WTC11 (cell line): ENCODE measurements around the gene TRPC4AP. TPM values are rescaled to one million over a fixed set of nuclear protein-coding genes. Genes with fewer than 3 reads are reported as not detected.
A peak's percentile ranks its signal among the peaks of the same experiment; 100 is the strongest.

Source experiments
- CDX4 ChIP-seq: fragments of 250-450 bp; sonication (Bioruptor Pico); IDR thresholded peaks from 2 replicates; pipeline ENCODE4 v1.9.0; 2021; ENCODE audit warnings: moderate library complexity, mild to moderate bottlenecking, inconsistent platforms, borderline replicate concordance
- CTCF ChIP-seq: fragments of 200-600 bp; IDR thresholded peaks from 2 replicates; pipeline ENCODE4 v1.8.0; 2022; ENCODE audit warnings: antibody characterized with exemption
- E2F4 ChIP-seq: sonication (generic); formaldehyde crosslinking; IDR thresholded peaks from 2 replicates; pipeline ENCODE4 v1.8.1; 2022; ENCODE audit warnings: low read depth, mild to moderate bottlenecking, moderate library complexity, missing genetic modification reagents, borderline replicate concordance
- ESRRA ChIP-seq: sonication (generic); formaldehyde crosslinking; IDR thresholded peaks from 2 replicates; pipeline ENCODE4 v1.8.1; 2022; ENCODE audit warnings: mild to moderate bottlenecking, missing genetic modification reagents, borderline replicate concordance
- FOXK1 ChIP-seq: sonication (generic); formaldehyde crosslinking; IDR thresholded peaks from 2 replicates; pipeline ENCODE4 v1.8.0; 2022; ENCODE audit warnings: mild to moderate bottlenecking, moderate library complexity, missing genetic modification reagents
- GTF2I ChIP-seq: fragments of 250-450 bp; sonication (Bioruptor Pico); conservative IDR thresholded peaks from 2 replicates; pipeline ENCODE4 v1.4.0; 2021; ENCODE audit warnings: mild to moderate bottlenecking
- IRF2 ChIP-seq: sonication (generic); formaldehyde crosslinking; IDR thresholded peaks from 2 replicates; pipeline ENCODE4 v1.8.0; 2022; ENCODE audit warnings: low read depth, missing genetic modification reagents, borderline replicate concordance
- MLX ChIP-seq: sonication (generic); formaldehyde crosslinking; IDR thresholded peaks from 2 replicates; pipeline ENCODE4 v1.8.1; 2023; ENCODE audit warnings: mild to moderate bottlenecking, missing genetic modification reagents, moderate library complexity
- MXD4 ChIP-seq: fragments of 250-450 bp; sonication (Bioruptor Pico); IDR thresholded peaks from 2 replicates; pipeline ENCODE4 v1.8.0; 2021; ENCODE audit warnings: mild to moderate bottlenecking, moderate library complexity, borderline replicate concordance
- NFATC4 ChIP-seq: fragments of 250-450 bp; sonication (Bioruptor Pico); IDR thresholded peaks from 2 replicates; pipeline ENCODE4 v1.9.0; 2021; ENCODE audit warnings: mild to moderate bottlenecking
- NFE2L1 ChIP-seq: sonication (generic); formaldehyde crosslinking; IDR thresholded peaks from 2 replicates; pipeline ENCODE4 v1.8.1; 2023; ENCODE audit warnings: missing genetic modification reagents
- NFYB ChIP-seq: sonication (generic); formaldehyde crosslinking; conservative IDR thresholded peaks from 2 replicates; pipeline ENCODE4 v1.8.0; 2022; ENCODE audit warnings: low read depth, missing genetic modification reagents
- OVOL2 ChIP-seq: fragments of 250-450 bp; sonication (Bioruptor Pico); IDR thresholded peaks from 2 replicates; pipeline ENCODE4 v1.9.0; 2021; ENCODE audit warnings: mild to moderate bottlenecking, borderline replicate concordance
- PREB ChIP-seq: sonication (generic); formaldehyde crosslinking; IDR thresholded peaks from 2 replicates; pipeline ENCODE4 v1.8.1; 2022; ENCODE audit warnings: mild to moderate bottlenecking, missing genetic modification reagents, moderate library complexity, borderline replicate concordance
- PRRX2 ChIP-seq: fragments of 250-450 bp; sonication (Bioruptor Pico); IDR thresholded peaks from 2 replicates; pipeline ENCODE4 v1.8.0; 2021; ENCODE audit warnings: mild to moderate bottlenecking
- SMAD4 ChIP-seq: sonication (generic); formaldehyde crosslinking; IDR thresholded peaks from 2 replicates; pipeline ENCODE4 v1.8.0; 2022; ENCODE audit warnings: mild to moderate bottlenecking, missing genetic modification reagents
- STAT6 ChIP-seq: sonication (generic); formaldehyde crosslinking; conservative IDR thresholded peaks from 2 replicates; pipeline ENCODE4 v1.8.1; 2023; ENCODE audit warnings: mild to moderate bottlenecking, low read depth, missing genetic modification reagents, moderate library complexity
- TEAD4 ChIP-seq: sonication (generic); formaldehyde crosslinking; IDR thresholded peaks from 2 replicates; pipeline ENCODE4 v1.8.0; 2022; ENCODE audit warnings: mild to moderate bottlenecking, missing genetic modification reagents
- TP53 ChIP-seq: sonication (generic); formaldehyde crosslinking; IDR thresholded peaks from 2 replicates; pipeline ENCODE4 v1.8.1; 2023; ENCODE audit warnings: mild to moderate bottlenecking, missing genetic modification reagents
- USF1 ChIP-seq: sonication (generic); formaldehyde crosslinking; IDR thresholded peaks from 2 replicates; pipeline ENCODE4 v1.8.0; 2022; ENCODE audit warnings: mild to moderate bottlenecking, missing genetic modification reagents
- USF2 ChIP-seq: sonication (generic); formaldehyde crosslinking; IDR thresholded peaks from 2 replicates; pipeline ENCODE4 v1.8.1; 2023; ENCODE audit warnings: mild to moderate bottlenecking, missing genetic modification reagents, moderate library complexity
- ZBTB43 ChIP-seq: sonication (generic); formaldehyde crosslinking; IDR thresholded peaks from 2 replicates; pipeline ENCODE4 v1.8.1; 2023; ENCODE audit warnings: mild to moderate bottlenecking, missing genetic modification reagents
- ZNF396 ChIP-seq: fragments of 250-450 bp; sonication (Bioruptor Pico); IDR thresholded peaks from 2 replicates; pipeline ENCODE4 v1.8.0; 2021; ENCODE audit warnings: mild to moderate bottlenecking, moderate library complexity, borderline replicate concordance
- ZNF416 ChIP-seq: fragments of 250-450 bp; sonication (Bioruptor Pico); IDR thresholded peaks from 2 replicates; pipeline ENCODE4 v1.9.0; 2021; ENCODE audit warnings: mild to moderate bottlenecking, inconsistent platforms
- ZNF425 ChIP-seq: fragments of 250-450 bp; sonication (Bioruptor Pico); conservative IDR thresholded peaks from 2 replicates; pipeline ENCODE4 v1.9.0; 2021; ENCODE audit warnings: mild to moderate bottlenecking
- total RNA-seq: library from RNA; stranded (reverse); gene quantifications from 3 replicates; pipeline ENCODE4 v1.2.3, GENCODE V29; 2021

TRPC4AP gene
- total RNA-seq, 1 experiment from 2014 or later, result 73.8 TPM

GRCh38 chr20:34955231-34956040 lies 137.2 kb downstream of the TRPC4AP start, which contains the start of the genes GSS and MYH7B (continued):
- TF ChIP-seq PREB (no peak), STAT6 (CRISPR knock-in tag) (no peak), TEAD4 (no peak; the same call in 1 of the 2 replicates), ZNF396 (CRISPR knock-in tag) (no peak), NFE2L1 (CRISPR knock-in tag) (no peak), IRF2 (CRISPR knock-in tag) (no peak), USF2 (CRISPR knock-in tag) (no peak), MXD4 (CRISPR knock-in tag) (no peak), SMAD4 (no peak), ZNF416 (0 out of 2 replicates have a peak, but pooled peaks have one; percentile 8), E2F4 (CRISPR knock-in tag) (no peak), CTCF (no peak), USF1 (CRISPR knock-in tag) (no peak; the same call in 1 of the 2 replicates), OVOL2 (no peak), TP53 (CRISPR knock-in tag) (no peak), GTF2I (CRISPR knock-in tag) (no peak), FOXK1 (CRISPR knock-in tag) (peak; percentile 65), ZNF425 (CRISPR knock-in tag) (no peak), NFATC4 (no peak), PRRX2 (CRISPR knock-in tag) (no peak), CDX4 (CRISPR knock-in tag) (no peak), NFYB (CRISPR knock-in tag) (no peak), ESRRA (peak; percentile 49; the same call in 1 of the 2 replicates), ZBTB43 (CRISPR knock-in tag) (peak; percentile 59; the same call in 1 of the 2 replicates), MLX (CRISPR knock-in tag) (no peak)
